ENCODE data around the gene MINK1.

Gene MINK1

GRCh38 chr17:4908711-4909496, 75.8 kb downstream of the MINK1 start (continued):
- no peak for TF ChIP-seq ZNF529 (tag by site-specific recombination; IDR thresholded peaks at IDR 0.05; ENCODE audit: insufficient replicate concordance)
- TF ChIP-seq ZSCAN18 (tag by site-specific recombination; IDR thresholded peaks at IDR 0.05): no peak
- TF ChIP-seq KLF8 (tag by site-specific recombination; IDR thresholded peaks at IDR 0.05): no peak
- TF ChIP-seq ZNF274 (IDR thresholded peaks at IDR 0.05; ENCODE audit: low read length): no peak
- no peak for TF ChIP-seq ZNF274 (tag by site-specific recombination; IDR thresholded peaks at IDR 0.05; ENCODE audit: borderline replicate concordance)
- TF ChIP-seq ZNF146 (tag by site-specific recombination; IDR thresholded peaks at IDR 0.05): no peak; the same call in 1 of the 2 replicates
- TF ChIP-seq ZNF768 (tag by site-specific recombination; IDR thresholded peaks at IDR 0.05): no peak
- no peak for TF ChIP-seq ZNF10 (tag by site-specific recombination; IDR thresholded peaks at IDR 0.05)
- peak; percentile 63 for TF ChIP-seq ZNF341 (tag by site-specific recombination; IDR thresholded peaks at IDR 0.05; ENCODE audit: low read depth)
- no peak for TF ChIP-seq ZNF514 (tag by site-specific recombination; IDR thresholded peaks at IDR 0.05)
- no peak for TF ChIP-seq ZNF394 (tag by site-specific recombination; IDR thresholded peaks at IDR 0.05; ENCODE audit: borderline replicate concordance)
- no peak for TF ChIP-seq ZNF596 (tag by site-specific recombination; IDR thresholded peaks at IDR 0.05)
- no peak for TF ChIP-seq ZNF423 (tag by site-specific recombination; IDR thresholded peaks at IDR 0.05)
- no peak; the same call in 1 of the 2 replicates for TF ChIP-seq KLF7 (tag by site-specific recombination; IDR thresholded peaks at IDR 0.05; ENCODE audit: borderline replicate concordance)
- TF ChIP-seq ZBTB8A (tag by site-specific recombination; IDR thresholded peaks at IDR 0.05): no peak
- TF ChIP-seq ZNF639 (tag by site-specific recombination; IDR thresholded peaks at IDR 0.05): no peak
- TF ChIP-seq ZNF132 (tag by site-specific recombination; IDR thresholded peaks at IDR 0.05; ENCODE audit: borderline replicate concordance): no peak
- TF ChIP-seq WT1 (tag by site-specific recombination; IDR thresholded peaks at IDR 0.05): no peak
- no peak for TF ChIP-seq ZNF701 (tag by site-specific recombination; IDR thresholded peaks at IDR 0.05)
- no peak for TF ChIP-seq ZNF670 (tag by site-specific recombination; IDR thresholded peaks at IDR 0.05; ENCODE audit: low read depth)
- no peak for TF ChIP-seq REPIN1 (tag by site-specific recombination; IDR thresholded peaks at IDR 0.05; ENCODE audit: low read depth)
- TF ChIP-seq ZBTB44 (tag by site-specific recombination; IDR thresholded peaks at IDR 0.05): no peak
- TF ChIP-seq ZBTB20 (tag by site-specific recombination; IDR thresholded peaks at IDR 0.05): no peak
- no peak for TF ChIP-seq ZNF221 (tag by site-specific recombination; IDR thresholded peaks at IDR 0.05; ENCODE audit: borderline replicate concordance)
- TF ChIP-seq ZBTB1 (tag by site-specific recombination; IDR thresholded peaks at IDR 0.05): no peak
- TF ChIP-seq ZFHX2 (tag by site-specific recombination; conservative IDR thresholded peaks at IDR 0.05): no peak
- no peak for TF ChIP-seq ZNF610 (tag by site-specific recombination; IDR thresholded peaks at IDR 0.05; ENCODE audit: borderline replicate concordance)
- TF ChIP-seq ZIC2 (tag by site-specific recombination; IDR thresholded peaks at IDR 0.05): peak; percentile 72
- TF ChIP-seq ZNF704 (tag by site-specific recombination; IDR thresholded peaks at IDR 0.05): no peak
- no peak for TF ChIP-seq KLF10 (tag by site-specific recombination; IDR thresholded peaks at IDR 0.05)
- TF ChIP-seq PRDM10 (tag by site-specific recombination; IDR thresholded peaks at IDR 0.05): no peak
- TF ChIP-seq ZNF623 (tag by site-specific recombination; IDR thresholded peaks at IDR 0.05): no peak
